ENCODE measurements around the gene CHURC1. TPM values are rescaled to one million over a fixed set of nuclear protein-coding genes. Genes with fewer than 3 reads are reported as not detected.

CHURC1 gene
- total RNA-seq, 2 experiments from 2014 or later, result 65.2 to 82.9 TPM

- Mint-ChIP-seq H3K4me3 (no peak overlapping the region), H3K4me1 (peaks cover 5% of the 10 kb centered on the region), H3K9me3 (no peaks in the 10 kb centered on the region), H3K27me3 (no peaks in the 10 kb centered on the region), H3K27ac (no peak overlapping the region), H3K36me3 (ENCODE audit: low read depth) (peaks cover 2% of the 10 kb centered on the region)
- DNase-seq, result no peak
- ChIA-PET POLR2A (interaction anchor here (0.7 kb wide), 1 partner anchor 391 kb away, joined by 3 read pairs; no protein-coding TSS in a partner anchor), CTCF (no interaction called here)
Observed at GRCh38 chr14:64954491-64955240, 40.4 kb downstream of the CHURC1 start.

GRCh38 chr14:64955297-64955696, 41.0 kb downstream of the CHURC1 start:
- DNase-seq, result no peak
- POLR2A ChIA-PET, result no interaction called here
- Mint-ChIP-seq H3K4me1 (peaks cover 5% of the 10 kb centered on the region), H3K27me3 (no peaks in the 10 kb centered on the region), H3K27ac (no peak overlapping the region), H3K9me3 (no peaks in the 10 kb centered on the region), H3K4me3 (no peak overlapping the region), H3K36me3 (ENCODE audit: low read depth) (no peaks in the 10 kb centered on the region)
- CTCF ChIA-PET, result no interaction called here

GRCh38 chr14:64956697-64957406, 42.6 kb downstream of the CHURC1 start:
- Mint-ChIP-seq H3K27ac (peak overlapping the region; percentile 22), H3K4me1 (peaks cover 5% of the 10 kb centered on the region), H3K27me3 (no peaks in the 10 kb centered on the region), H3K9me3 (no peaks in the 10 kb centered on the region), H3K4me3 (no peak overlapping the region), H3K36me3 (ENCODE audit: low read depth) (no peaks in the 10 kb centered on the region)
- CTCF ChIA-PET, result interaction anchor here (0.6 to 1.5 kb wide), 8 partner anchors 9 to 944 kb away, joined by 3 to 4 read pairs (median 3); no protein-coding TSS in a partner anchor
- DNase-seq, result no peak
- POLR2A ChIA-PET, result no interaction called here

- Mint-ChIP-seq H3K4me3 (no peak overlapping the region), H3K27ac (no peak overlapping the region), H3K4me1 (no peaks in the 10 kb centered on the region), H3K27me3 (no peaks in the 10 kb centered on the region), H3K36me3 (ENCODE audit: low read depth) (no peaks in the 10 kb centered on the region), H3K9me3 (no peaks in the 10 kb centered on the region)
- ChIA-PET CTCF (no interaction called here), POLR2A (no interaction called here)
- DNase-seq, result no peak
Observed at GRCh38 chr14:64958201-64958600, 43.9 kb downstream of the CHURC1 start.

GRCh38 chr14:64958743-64959142, 44.5 kb downstream of the CHURC1 start:
- H3K27ac Mint-ChIP-seq, result no peak overlapping the region
- H3K4me3 Mint-ChIP-seq, result no peak overlapping the region
- no peak for DNase-seq
- H3K27me3 Mint-ChIP-seq, result no peaks in the 10 kb centered on the region
- ChIA-PET POLR2A (no interaction called here), CTCF (interaction anchor here (0.6 kb wide), 2 partner anchors 135 to 295 kb away, joined by 3 to 4 read pairs; no protein-coding TSS in a partner anchor)
- H3K9me3 Mint-ChIP-seq, result no peaks in the 10 kb centered on the region
- H3K4me1 Mint-ChIP-seq, result no peaks in the 10 kb centered on the region
- no peaks in the 10 kb centered on the region for H3K36me3 Mint-ChIP-seq (ENCODE audit: low read depth)

GRCh38 chr14:64960762-64961276, 46.6 kb downstream of the CHURC1 start:
- H3K4me3 Mint-ChIP-seq, result no peak overlapping the region
- H3K27me3 Mint-ChIP-seq, result no peaks in the 10 kb centered on the region
- no peaks in the 10 kb centered on the region for H3K4me1 Mint-ChIP-seq
- no peak for DNase-seq
- H3K27ac Mint-ChIP-seq, result no peak overlapping the region
- H3K9me3 Mint-ChIP-seq, result no peaks in the 10 kb centered on the region
- ChIA-PET POLR2A (no interaction called here), CTCF (interaction anchor here (0.8 to 1.6 kb wide), 3 partner anchors 15 to 26 kb away, joined by 3 read pairs; partner anchors contain the start of gene FNTB)
- H3K36me3 Mint-ChIP-seq (ENCODE audit: low read depth), result no peaks in the 10 kb centered on the region

GRCh38 chr14:64963611-64964010, 49.4 kb downstream of the CHURC1 start:
- ChIA-PET CTCF (no interaction called here), POLR2A (no interaction called here)
- Mint-ChIP-seq H3K36me3 (ENCODE audit: low read depth) (no peaks in the 10 kb centered on the region), H3K4me3 (no peak overlapping the region), H3K27ac (no peak overlapping the region), H3K4me1 (no peaks in the 10 kb centered on the region), H3K27me3 (no peaks in the 10 kb centered on the region), H3K9me3 (no peaks in the 10 kb centered on the region)
- DNase-seq, result no peak

GRCh38 chr14:64965356-64966000, 51.2 kb downstream of the CHURC1 start:
- ChIA-PET CTCF (interaction anchor here (0.6 to 0.9 kb wide), 2 partner anchors 13 to 382 kb away, joined by 3 read pairs; no protein-coding TSS in a partner anchor), POLR2A (no interaction called here)
- Mint-ChIP-seq H3K27ac (no peak overlapping the region), H3K4me3 (no peak overlapping the region), H3K4me1 (peaks cover 3% of the 10 kb centered on the region), H3K27me3 (no peaks in the 10 kb centered on the region), H3K9me3 (no peaks in the 10 kb centered on the region), H3K36me3 (ENCODE audit: low read depth) (no peaks in the 10 kb centered on the region)
- no peak for DNase-seq

- Mint-ChIP-seq H3K9me3 (no peaks in the 10 kb centered on the region), H3K4me1 (peaks cover 9% of the 10 kb centered on the region), H3K27me3 (no peaks in the 10 kb centered on the region), H3K36me3 (ENCODE audit: low read depth) (no peaks in the 10 kb centered on the region), H3K27ac (no peak overlapping the region), H3K4me3 (no peak overlapping the region)
- ChIA-PET CTCF (no interaction called here), POLR2A (interaction anchor here (0.6 kb wide), 1 partner anchor 11 kb away, joined by 3 read pairs; no protein-coding TSS in a partner anchor)
- no peak for DNase-seq
Observed at GRCh38 chr14:64966976-64967375, 52.7 kb downstream of the CHURC1 start.

GRCh38 chr14:64968167-64968566, 53.9 kb downstream of the CHURC1 start:
- ChIA-PET POLR2A (no interaction called here), CTCF (no interaction called here)
- Mint-ChIP-seq H3K4me1 (peaks cover 13% of the 10 kb centered on the region), H3K4me3 (no peak overlapping the region), H3K27ac (no peak overlapping the region), H3K36me3 (ENCODE audit: low read depth) (no peaks in the 10 kb centered on the region), H3K27me3 (no peaks in the 10 kb centered on the region), H3K9me3 (no peaks in the 10 kb centered on the region)
- DNase-seq, result no peak

- Mint-ChIP-seq H3K27ac (no peak overlapping the region), H3K27me3 (no peaks in the 10 kb centered on the region), H3K9me3 (no peaks in the 10 kb centered on the region), H3K4me3 (no peak overlapping the region), H3K36me3 (ENCODE audit: low read depth) (no peaks in the 10 kb centered on the region), H3K4me1 (peaks cover 13% of the 10 kb centered on the region)
- POLR2A ChIA-PET, result no interaction called here
- no peak for DNase-seq
- CTCF ChIA-PET, result no interaction called here
Observed at GRCh38 chr14:64968651-64969050, 54.4 kb downstream of the CHURC1 start.

GRCh38 chr14:64970041-64970440, 55.8 kb downstream of the CHURC1 start:
- DNase-seq, result no peak

More at GRCh38 chr14:64970041-64970440, 55.8 kb downstream of the CHURC1 start:
- POLR2A ChIA-PET, result no interaction called here
- Mint-ChIP-seq H3K27ac (no peak overlapping the region), H3K27me3 (no peaks in the 10 kb centered on the region), H3K9me3 (no peaks in the 10 kb centered on the region), H3K4me1 (peaks cover 13% of the 10 kb centered on the region), H3K4me3 (peak overlapping the region; percentile 2), H3K36me3 (ENCODE audit: low read depth) (no peaks in the 10 kb centered on the region)
- CTCF ChIA-PET, result interaction anchor here (0.7 to 1.9 kb wide), 4 partner anchors 12 to 25 kb away, joined by 3 to 7 read pairs (median 6); no protein-coding TSS in a partner anchor
